C4-2B (cell line): ENCODE results near the gene ZNF407.

Experiments used
- CTCF ChIP-seq: fragments of 450-650 bp; conservative IDR thresholded peaks from 2 replicates; pipeline ENCODE4 v1.5.1; 2017; ENCODE audit warnings: mild to moderate bottlenecking
- ZFX ChIP-seq: fragments of 450-650 bp; IDR thresholded peaks from 2 replicates; pipeline ENCODE4 v1.6.1; 2017

DNA sequence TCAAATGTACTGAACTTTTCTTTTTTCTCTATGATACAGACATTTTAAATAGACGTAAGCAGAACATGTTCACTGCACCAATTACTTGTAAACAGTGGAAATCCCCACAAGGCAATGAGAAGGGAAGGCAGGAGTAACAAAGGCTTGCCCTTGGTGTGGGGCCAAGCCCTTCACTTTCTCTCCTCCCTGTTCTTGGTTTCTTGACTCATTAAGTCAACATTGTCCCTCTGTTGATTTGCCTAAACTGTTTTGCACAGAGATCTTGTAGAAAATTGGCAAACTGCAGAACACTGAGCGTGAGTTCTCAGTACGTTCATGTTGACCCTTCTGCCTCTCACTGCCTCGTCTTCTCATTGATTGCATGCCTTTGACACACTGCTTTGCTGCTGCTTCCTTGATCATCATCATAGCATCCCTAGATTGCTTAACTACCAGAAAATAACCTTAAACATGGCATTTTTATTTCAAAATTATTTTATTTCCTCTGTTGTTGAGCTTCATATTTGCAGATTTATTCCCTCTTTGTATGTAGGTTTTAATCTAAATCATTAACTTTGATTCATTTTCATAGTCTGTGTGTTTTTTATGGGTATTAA lies 353.6 kb downstream of the ZNF407 start:
- no peak for TF ChIP-seq CTCF
- TF ChIP-seq ZFX: no peak
